Measurements from ENCODE around the gene TTLL3. TPM values are rescaled to one million over a fixed set of nuclear protein-coding genes. Genes with fewer than 3 reads are reported as not detected.
"Not testable (repeated sequence)": the region's sequence is repeated elsewhere in the genome, so short reads cannot be mapped to it uniquely, and the experiment has no call there.

TTLL3 gene
- total RNA-seq, 1 donor from 2014 or later, result 45.7 TPM

DNA sequence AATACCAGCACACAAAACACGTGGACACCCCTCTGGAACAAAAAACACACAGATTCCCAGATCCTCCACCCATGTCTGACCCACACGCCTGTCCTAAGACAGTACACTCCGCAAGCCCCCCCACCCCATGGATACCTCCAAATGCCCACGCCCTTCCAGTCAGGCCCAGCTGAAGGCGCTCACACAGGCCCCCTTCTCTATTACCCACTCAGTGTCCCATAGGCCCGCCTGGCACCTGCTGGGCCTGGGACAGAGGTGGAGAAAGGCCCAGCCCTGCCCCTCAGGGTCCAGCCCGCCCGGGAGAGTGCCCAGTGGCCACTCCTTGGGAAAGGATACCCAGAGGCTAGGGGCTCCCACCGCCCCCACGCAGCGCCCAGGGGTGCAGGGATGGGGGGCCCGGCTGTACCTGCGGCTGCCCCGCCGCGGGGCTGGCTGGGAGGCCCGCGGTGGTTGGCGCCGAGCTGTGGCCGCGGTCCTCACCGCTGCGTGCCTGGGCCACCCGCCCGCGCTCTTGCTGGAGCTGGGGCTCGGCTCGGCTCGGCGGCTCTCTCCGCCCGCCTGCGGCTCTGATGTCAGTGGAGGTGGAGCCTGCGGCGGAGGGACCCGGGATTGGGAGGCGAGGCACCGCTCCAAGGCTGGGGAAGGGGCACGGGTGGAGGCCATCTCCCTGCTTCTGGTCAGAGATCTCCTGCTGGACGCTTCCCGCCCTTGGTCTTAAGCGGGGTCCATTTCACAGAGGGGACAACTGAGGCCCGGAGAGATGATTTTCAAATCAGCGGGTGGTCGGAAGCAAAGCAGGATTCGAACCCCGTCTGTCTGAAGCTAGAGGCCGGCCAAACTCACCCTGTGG lies 40.4 kb upstream of the TTLL3 start, which contains the start of gene CAMK1:
Gene CAMK1, minus strand, starts transcription at position 522 of the 850 bp plus-strand sequence. CDS start 2,198 bp downstream, outside the sequence.
- TF ChIP-seq, protein P1, sequence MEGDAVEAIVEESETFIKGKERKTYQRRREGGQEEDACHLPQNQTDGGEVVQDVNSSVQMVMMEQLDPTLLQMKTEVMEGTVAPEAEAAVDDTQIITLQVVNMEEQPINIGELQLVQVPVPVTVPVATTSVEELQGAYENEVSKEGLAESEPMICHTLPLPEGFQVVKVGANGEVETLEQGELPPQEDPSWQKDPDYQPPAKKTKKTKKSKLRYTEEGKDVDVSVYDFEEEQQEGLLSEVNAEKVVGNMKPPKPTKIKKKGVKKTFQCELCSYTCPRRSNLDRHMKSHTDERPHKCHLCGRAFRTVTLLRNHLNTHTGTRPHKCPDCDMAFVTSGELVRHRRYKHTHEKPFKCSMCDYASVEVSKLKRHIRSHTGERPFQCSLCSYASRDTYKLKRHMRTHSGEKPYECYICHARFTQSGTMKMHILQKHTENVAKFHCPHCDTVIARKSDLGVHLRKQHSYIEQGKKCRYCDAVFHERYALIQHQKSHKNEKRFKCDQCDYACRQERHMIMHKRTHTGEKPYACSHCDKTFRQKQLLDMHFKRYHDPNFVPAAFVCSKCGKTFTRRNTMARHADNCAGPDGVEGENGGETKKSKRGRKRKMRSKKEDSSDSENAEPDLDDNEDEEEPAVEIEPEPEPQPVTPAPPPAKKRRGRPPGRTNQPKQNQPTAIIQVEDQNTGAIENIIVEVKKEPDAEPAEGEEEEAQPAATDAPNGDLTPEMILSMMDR (IDR thresholded peaks at IDR 0.05; ENCODE audit: partially characterized antibody, unreplicated experiment), result no peak

DNA sequence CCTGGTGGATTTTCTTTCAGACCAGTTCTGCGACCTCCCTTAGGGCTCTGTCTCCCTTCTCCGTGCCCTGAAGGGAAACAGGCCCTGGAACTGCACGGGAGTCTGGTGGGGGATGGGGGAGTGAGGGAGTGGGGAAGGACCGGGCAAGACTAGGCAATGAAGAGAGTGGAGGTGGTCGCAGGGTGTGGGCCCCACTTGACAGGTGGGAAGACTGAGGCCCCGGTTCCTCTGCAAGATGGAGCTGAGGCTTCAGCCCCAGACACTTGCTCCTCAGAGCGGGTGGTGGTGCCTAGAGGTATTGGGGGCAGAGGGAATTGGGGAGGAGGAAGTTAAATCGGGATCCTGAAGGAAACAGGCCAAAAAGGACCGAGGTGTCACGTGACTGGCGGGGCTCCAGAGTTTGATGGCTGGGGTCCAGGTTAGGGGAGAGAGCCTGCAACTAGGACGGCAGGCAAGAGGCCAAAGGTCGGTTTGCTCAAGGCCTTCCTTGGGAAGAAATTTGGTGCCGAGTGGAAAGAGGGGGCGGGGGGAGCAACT lies 39.7 kb upstream of the TTLL3 start:
- TF ChIP-seq, protein P1 (IDR thresholded peaks at IDR 0.05; ENCODE audit: partially characterized antibody, unreplicated experiment), result no peak
- Mint-ChIP-seq H3K4me1 (ENCODE audit: low read depth, unreplicated experiment) (peaks cover 12% of the 10 kb centered on the region), H3K4me3 (ENCODE audit: unreplicated experiment) (peak overlapping the region; percentile 67), H3K36me3 (ENCODE audit: unreplicated experiment) (no peaks in the 10 kb centered on the region), H3K27me3 (ENCODE audit: unreplicated experiment) (peaks cover 11% of the 10 kb centered on the region), H3K27ac (ENCODE audit: unreplicated experiment) (no peak overlapping the region), H3K9me3 (ENCODE audit: unreplicated experiment) (peaks cover 6% of the 10 kb centered on the region)
- DNase-seq, result no peak

More for the DNA sequence above, 40.4 kb upstream of the TTLL3 start, which contains the start of gene CAMK1:
- Mint-ChIP-seq H3K27ac (ENCODE audit: unreplicated experiment) (peak within 1 kb of the TSS; percentile 26), H3K4me3 (ENCODE audit: unreplicated experiment) (peak within 1 kb of the TSS; percentile 81), H3K4me1 (ENCODE audit: low read depth, unreplicated experiment) (peaks cover 12% of the 10 kb centered on the region), H3K27me3 (ENCODE audit: unreplicated experiment) (peaks cover 11% of the 10 kb centered on the region), H3K36me3 (ENCODE audit: unreplicated experiment) (no peaks in the 10 kb centered on the region), H3K9me3 (ENCODE audit: unreplicated experiment) (peaks cover 6% of the 10 kb centered on the region)
- DNase-seq, result peak; percentile 80

DNA sequence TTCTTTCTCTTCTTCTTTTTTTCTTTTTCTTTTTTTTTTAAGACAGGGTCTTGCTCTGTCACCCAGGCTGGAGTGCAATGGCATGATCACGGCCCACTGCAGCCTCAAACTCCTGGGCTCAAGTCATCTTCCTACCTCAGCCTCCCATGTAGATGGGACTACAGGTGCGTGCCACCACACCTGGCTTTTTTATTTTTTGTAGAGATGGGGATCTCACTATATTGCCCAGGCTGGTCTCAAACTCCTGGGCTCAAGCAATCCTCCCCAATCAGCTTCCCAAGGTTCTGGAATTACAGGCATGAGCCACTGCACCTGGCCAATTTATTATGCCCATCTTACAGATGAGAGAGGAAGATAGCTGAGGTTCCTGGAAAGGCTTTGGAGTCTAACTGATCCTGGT lies 39.1 kb upstream of the TTLL3 start:
- peaks cover 11% of the 10 kb centered on the region for H3K27me3 Mint-ChIP-seq (ENCODE audit: unreplicated experiment)
- not testable (repeated sequence) for H3K9me3 Mint-ChIP-seq (ENCODE audit: unreplicated experiment); H3K36me3 Mint-ChIP-seq (ENCODE audit: unreplicated experiment); DNase-seq; H3K27ac Mint-ChIP-seq (ENCODE audit: unreplicated experiment); H3K4me3 Mint-ChIP-seq (ENCODE audit: unreplicated experiment)
- peaks cover 12% of the 10 kb centered on the region for H3K4me1 Mint-ChIP-seq (ENCODE audit: low read depth, unreplicated experiment)

DNA sequence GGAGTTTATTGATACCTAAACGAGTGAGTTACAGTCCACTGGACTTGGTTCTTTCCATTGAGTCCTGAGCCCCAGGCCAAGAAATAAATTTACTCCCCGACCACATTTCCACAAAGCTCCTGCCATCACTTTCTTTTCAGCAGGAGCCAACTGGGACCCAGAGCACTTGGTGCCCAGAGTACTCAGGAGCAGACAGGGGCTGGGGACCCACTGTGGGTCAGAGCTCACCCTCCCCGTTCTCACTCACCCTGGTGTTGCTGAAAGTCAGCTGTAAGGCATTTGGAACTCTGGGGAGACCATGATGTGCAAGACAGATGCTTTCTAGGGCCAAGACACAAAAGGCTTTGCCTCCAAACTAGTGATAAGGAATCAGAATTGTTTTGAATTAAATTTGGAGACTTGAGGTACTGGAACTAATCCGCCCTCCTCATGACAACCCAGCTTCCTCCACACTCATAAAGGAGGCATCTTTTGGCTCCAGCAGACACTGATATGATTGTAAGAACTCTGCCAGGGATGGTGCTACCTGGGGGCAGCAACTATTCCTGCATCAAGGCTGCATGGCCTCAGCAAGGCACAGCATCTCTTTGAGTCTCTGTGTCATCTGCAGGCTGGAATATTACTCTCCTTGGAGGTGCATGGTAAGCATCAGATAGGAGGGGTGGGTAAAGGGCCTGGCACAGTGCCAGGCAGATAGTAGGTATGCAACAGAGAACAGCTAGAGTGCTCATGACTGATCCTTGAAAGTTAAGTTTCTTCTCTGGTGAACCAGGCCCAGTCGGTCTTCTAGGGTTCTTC lies 33.0 kb upstream of the TTLL3 start:
- Mint-ChIP-seq H3K27me3 (ENCODE audit: unreplicated experiment) (peaks cover 2% of the 10 kb centered on the region), H3K27ac (ENCODE audit: unreplicated experiment) (no peak overlapping the region), H3K4me3 (ENCODE audit: unreplicated experiment) (no peak overlapping the region), H3K36me3 (ENCODE audit: unreplicated experiment) (no peaks in the 10 kb centered on the region), H3K4me1 (ENCODE audit: low read depth, unreplicated experiment) (peaks cover 4% of the 10 kb centered on the region), H3K9me3 (ENCODE audit: unreplicated experiment) (no peaks in the 10 kb centered on the region)
- no peak for DNase-seq
- TF ChIP-seq, protein P1 (IDR thresholded peaks at IDR 0.05; ENCODE audit: partially characterized antibody, unreplicated experiment), result no peak

DNA sequence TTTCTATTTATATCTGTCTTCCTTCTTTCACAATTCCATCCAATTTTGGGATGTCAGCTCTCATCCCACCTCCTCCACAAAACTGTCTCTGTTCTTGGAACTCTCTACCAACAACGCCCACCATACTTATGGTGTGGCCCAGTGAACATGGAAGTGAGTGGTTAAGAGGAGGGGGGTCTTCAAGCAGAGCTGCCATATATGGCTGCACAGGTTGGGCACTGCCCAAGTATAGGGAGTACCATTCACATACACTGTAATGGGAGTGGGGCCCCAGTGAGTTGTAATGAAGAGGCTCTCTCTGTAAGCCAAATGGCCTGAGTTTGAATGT lies 32.4 kb upstream of the TTLL3 start:
- no peaks in the 10 kb centered on the region for H3K9me3 Mint-ChIP-seq (ENCODE audit: unreplicated experiment)
- H3K4me3 Mint-ChIP-seq (ENCODE audit: unreplicated experiment), result no peak overlapping the region
- no peaks in the 10 kb centered on the region for H3K36me3 Mint-ChIP-seq (ENCODE audit: unreplicated experiment)
- peaks cover 2% of the 10 kb centered on the region for H3K27me3 Mint-ChIP-seq (ENCODE audit: unreplicated experiment)
- TF ChIP-seq, protein P1 (IDR thresholded peaks at IDR 0.05; ENCODE audit: partially characterized antibody, unreplicated experiment), result no peak
- H3K27ac Mint-ChIP-seq (ENCODE audit: unreplicated experiment), result no peak overlapping the region
- H3K4me1 Mint-ChIP-seq (ENCODE audit: low read depth, unreplicated experiment), result peaks cover 4% of the 10 kb centered on the region
- DNase-seq, result no peak

All from glutamatergic neuron (in vitro differentiated cells).